C1 segment of cervical spinal cord (tissue), 14 donors: ENCODE measurements around the gene HOXC13.

Experiments
- DNase-seq, 14 donors: peaks; one replicate each; lab custom pipeline; 2025; lab: John Stamatoyannopoulos, UW

HOXC13 gene, protein sequence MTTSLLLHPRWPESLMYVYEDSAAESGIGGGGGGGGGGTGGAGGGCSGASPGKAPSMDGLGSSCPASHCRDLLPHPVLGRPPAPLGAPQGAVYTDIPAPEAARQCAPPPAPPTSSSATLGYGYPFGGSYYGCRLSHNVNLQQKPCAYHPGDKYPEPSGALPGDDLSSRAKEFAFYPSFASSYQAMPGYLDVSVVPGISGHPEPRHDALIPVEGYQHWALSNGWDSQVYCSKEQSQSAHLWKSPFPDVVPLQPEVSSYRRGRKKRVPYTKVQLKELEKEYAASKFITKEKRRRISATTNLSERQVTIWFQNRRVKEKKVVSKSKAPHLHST

DNA sequence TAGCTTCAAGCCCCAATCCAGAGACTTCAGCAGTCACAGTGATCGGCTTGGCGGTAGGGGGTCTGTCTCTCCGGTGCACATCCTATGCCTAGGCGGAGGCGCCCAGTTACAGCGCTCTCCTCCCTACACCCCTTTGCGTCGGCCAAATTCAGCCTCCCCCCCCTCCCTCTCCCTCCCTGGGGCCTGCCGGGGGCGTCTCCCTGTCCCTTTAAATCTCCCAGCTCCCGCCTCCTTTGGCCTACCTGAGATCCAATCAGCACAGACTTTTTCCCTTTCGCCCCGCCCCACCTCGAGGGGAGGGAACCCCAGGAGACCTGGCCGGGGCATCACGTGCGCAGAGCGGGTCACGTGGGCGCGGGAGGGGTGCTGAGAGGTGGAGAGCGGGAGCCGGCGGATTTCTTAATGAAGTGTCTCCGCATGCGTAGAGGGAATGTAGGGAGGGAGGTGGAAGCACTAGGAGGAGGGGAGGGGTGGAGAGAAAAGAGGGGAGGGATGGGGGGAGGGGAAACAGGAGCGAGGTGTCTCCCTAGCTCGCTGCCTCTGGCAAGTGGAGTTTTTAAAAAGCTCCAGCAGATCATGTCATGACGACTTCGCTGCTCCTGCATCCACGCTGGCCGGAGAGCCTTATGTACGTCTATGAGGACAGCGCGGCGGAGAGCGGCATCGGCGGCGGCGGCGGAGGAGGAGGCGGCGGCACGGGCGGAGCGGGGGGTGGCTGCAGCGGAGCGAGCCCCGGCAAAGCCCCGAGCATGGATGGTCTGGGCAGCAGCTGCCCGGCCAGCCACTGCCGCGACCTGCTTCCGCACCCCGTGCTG, at the start of gene HOXC13:
Gene HOXC13, plus strand, starts transcription at position 506 of the 815 bp plus-strand sequence. Its CDS starts 76 bp downstream, at position 582.
- DNase-seq: peak in 1 of 14 donors; percentile 6

DNA sequence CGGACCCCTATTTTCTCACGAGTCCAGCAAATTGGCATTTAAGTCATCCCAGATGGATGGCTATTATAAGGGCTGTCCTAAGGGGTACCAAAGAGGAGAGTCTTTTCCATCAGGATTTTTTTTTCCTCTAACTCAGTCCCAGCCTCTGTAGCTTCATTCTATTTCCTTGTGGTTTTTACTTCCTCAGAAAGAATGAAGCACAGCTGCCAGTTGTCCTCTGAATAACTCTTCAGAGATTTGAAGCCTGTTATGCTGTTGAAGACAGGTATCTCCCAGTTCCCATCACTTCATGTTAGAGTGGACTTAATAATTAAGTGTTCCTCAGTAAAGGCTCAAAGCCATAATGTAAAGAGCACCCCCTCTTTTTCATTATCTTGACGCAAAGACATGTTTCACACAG, 48.5 kb upstream of the HOXC13 start:
- DNase-seq: no peak

GRCh38 chr12:53892762-53893395, 45.8 kb upstream of the HOXC13 start:
- DNase-seq: no peak

- no peak for DNase-seq
Measured at GRCh38 chr12:53899230-53899629, 39.4 kb upstream of the HOXC13 start.

DNA sequence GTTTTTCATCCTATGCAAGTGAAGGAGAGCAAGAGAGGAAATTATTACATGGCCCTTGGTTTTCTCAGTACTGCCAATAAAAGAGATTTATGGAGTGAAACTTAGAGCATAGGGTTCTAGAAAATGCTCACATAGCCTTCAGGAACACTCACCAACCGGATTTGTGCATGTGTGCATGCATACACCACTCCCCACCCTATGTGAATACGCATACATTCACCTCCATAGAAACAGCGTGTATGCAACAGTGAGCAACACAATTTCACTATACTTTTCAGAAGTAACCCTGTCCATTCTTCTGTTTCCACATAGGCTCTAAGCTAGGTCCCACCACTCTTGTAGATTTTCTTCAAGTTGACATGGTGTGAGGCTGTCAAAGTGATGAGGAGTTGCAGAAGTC, 31.5 kb upstream of the HOXC13 start:
- DNase-seq: no peak

GRCh38 chr12:53916788-53917655, 21.6 kb upstream of the HOXC13 start:
- DNase-seq: no peak

DNA sequence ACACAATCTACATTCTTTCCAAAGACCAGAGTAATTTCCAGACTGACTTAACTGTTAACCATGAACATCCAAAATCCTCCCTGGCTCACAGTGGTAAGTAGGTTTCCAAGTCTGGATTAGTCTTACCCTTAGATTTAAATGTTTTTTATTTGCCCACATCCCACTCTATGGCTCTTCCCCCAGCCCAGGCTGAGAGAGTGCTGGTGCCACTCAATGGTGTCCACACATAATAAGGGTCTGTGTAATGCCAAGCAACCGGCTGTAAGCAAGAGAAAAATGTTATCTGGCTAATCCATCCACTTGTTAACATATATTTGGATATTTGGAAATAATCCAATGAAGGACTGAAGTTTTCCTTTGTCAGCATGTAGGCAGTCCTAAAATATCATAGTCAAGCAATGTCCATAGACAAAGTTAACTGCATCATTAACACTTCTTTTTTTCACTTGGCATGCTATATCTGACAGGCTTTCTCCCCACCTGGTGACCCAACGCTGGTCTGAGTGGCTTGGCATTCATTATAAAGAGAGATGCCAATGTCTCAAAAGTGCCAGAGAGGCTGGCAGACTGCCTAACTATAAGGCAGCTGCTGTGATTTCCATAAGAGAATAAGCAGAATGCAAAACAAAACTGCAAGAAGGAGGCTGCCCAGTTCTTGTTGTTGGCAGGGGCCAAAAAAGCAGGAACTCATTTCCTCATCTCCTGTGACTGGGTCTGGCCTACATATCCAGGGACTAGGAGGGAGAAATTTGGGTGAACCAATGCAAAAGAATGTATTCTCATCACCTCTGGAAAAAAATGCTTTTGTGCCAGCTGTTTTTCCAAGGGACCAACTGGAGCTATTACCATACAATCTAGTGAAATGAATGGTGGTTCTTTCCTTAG, 13.9 kb upstream of the HOXC13 start:
- DNase-seq: no peak

GRCh38 chr12:53927220-53928029, 11.2 kb upstream of the HOXC13 start:
- DNase-seq: no peak

DNA sequence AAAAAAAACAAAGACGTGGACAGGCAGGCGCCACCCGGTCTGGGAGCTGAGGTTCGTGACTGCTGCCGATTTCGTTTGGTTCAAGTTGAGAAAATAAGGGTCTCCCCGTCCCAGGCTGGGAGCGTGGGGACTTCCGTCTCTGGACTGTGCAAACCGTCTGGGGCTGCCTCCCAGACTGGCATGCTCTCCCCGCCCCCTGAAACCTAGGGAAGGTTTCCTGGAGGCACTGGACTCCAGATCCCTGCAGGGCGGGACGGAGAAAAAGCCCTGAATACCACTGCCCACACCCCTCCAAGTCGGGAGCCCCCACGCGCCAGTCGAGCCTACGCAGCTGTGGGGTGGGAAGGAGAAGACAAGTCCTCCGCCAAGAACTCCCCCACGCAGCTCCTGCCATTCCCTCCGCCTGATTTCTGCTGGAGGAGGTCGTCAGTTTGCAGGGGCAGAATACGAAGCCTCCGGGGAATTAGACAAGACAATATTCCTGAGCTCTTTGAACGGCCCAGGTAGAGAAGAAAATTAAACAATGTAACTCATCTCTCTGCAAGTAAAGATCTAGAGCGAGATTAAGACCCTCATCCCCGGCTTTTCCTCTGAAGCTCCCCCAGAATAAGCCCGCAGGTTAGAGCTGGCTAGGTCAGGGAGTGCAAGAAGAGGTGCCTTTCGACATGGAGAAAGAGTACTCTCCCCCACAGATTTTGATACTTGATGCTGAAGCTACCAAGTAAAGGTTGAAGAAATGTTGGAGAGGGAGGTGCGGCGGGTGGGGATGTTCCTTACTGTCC, 10.4 kb upstream of the HOXC13 start:
- no peak for DNase-seq

- no peak for DNase-seq
Measured at GRCh38 chr12:53929527-53929926, 9.1 kb upstream of the HOXC13 start.

GRCh38 chr12:53930591-53931255, 7.9 kb upstream of the HOXC13 start:
- DNase-seq: no peak

- no peak for DNase-seq
Measured at GRCh38 chr12:53931844-53932581, 6.6 kb upstream of the HOXC13 start.

GRCh38 chr12:53932915-53933314, 5.7 kb upstream of the HOXC13 start:
- no peak for DNase-seq

- DNase-seq: no peak
Measured at GRCh38 chr12:53935383-53936341, 3.0 kb upstream of the HOXC13 start.

- no peak for DNase-seq
Measured at GRCh38 chr12:53937099-53937498, 1.5 kb upstream of the HOXC13 start.

DNA sequence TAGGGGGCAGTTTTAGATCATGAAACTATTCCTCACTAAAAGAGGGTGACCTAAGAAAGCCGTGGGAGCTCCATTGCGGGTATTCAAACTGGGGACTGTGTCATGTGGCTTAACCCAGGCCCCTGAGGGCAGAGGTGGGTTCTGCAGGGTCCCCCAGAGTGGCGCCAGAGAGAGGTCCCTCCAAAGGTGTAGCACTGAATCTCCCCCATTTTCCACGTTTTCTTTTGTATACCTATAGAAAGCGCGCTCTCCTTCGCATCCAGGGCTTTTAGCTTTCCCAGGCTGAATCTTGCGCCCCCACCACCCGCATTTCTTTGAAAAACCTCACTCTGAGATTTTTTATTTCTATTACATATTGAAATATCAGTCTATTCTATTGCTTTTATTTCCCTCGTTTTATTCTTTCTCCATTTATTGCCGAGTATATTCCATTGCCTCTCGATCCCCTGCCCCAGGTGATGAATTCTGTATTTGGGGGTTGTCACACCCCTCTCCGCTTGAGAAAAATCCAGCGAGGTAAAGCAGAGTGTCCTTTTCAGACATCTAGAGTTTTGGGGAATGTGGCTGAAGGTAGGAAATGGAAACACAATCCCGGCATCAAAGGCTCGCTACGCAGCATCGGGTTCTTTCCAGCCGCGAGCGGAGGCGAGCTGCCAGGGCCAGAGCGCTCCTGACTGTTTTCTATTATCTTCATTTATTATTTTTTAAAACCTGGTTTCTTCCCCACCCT, 870 bp upstream of the HOXC13 start:
- DNase-seq: no peak
